Vagina (tissue), 2 donors: ENCODE results near the gene LYZ. TPM values are rescaled to one million over a fixed set of nuclear protein-coding genes. Genes with fewer than 3 reads are reported as not detected.

Source experiments
- DNase-seq, 2 donors: peaks; one replicate each; pipeline ENCODE4 v3.0.0-alpha.2; 2017; ENCODE audit errors: extremely low spot score in 2 of 2
- H3K27ac ChIP-seq: fragments of 200-600 bp; sonication (generic); one replicate; pipeline ENCODE4 v1.5.1; 2019
- H3K27me3 ChIP-seq: fragments of 200-600 bp; sonication (generic); one replicate; pipeline ENCODE4 v1.5.1; 2019
- H3K36me3 ChIP-seq, 2 donors: fragments of 200-600 bp; sonication (generic); one replicate each; pipeline ENCODE4 v1.5.1; 2017 to 2019
- H3K4me1 ChIP-seq: fragments of 200-600 bp; sonication (generic); one replicate; pipeline ENCODE4 v1.5.1; 2019
- H3K4me3 ChIP-seq, 2 donors: fragments of 200-600 bp; sonication (generic); 1 replicate in 1 of 2; 2 replicates in 1 of 2; pipeline ENCODE4 v1.5.1; 2016 to 2019
- H3K9me3 ChIP-seq: fragments of 200-600 bp; sonication (generic); one replicate; pipeline ENCODE4 v1.5.1; 2019
- POLR2A ChIP-seq, 2 donors: fragments of 450-650 bp; IDR thresholded peaks; one replicate each; pipeline ENCODE4 v1.6.1; 2017; ENCODE audit warnings: antibody characterized with exemption in 2 of 2, mild to moderate bottlenecking in 2 of 2, moderate library complexity in 2 of 2
- POLR2AphosphoS5 ChIP-seq, 2 donors: sonication (generic); formaldehyde crosslinking; IDR thresholded peaks; one replicate each; pipeline ENCODE4 v1.9.0; 2017; ENCODE audit warnings: antibody characterized with exemption in 2 of 2, mild to moderate bottlenecking in 2 of 2, low read depth in 1 of 2; ENCODE audit not compliant: insufficient read depth in 1 of 2
- intact Hi-C: fragments of 100-400 bp; cut with DNase I; formaldehyde crosslinking; loops from one replicate; pipeline ENCODE4 v1.15.1; 2023
- total RNA-seq: library from RNA; depleted of rRNA; stranded (reverse); fragments of >200 nt; gene quantifications from one replicate; pipeline ENCODE4 v1.2.3, GENCODE V29; 2016
- TF ChIP-seq, protein P1 (sequence below), 3 experiments: fragments of 450-650 bp in 2 of 3; fragments of 200-600 bp in 1 of 3; sonication (generic) in 1 of 3; IDR thresholded peaks; one replicate each; pipeline ENCODE4 v1.5.1; 2017 to 2019; ENCODE audit warnings: antibody characterized with exemption in 3 of 3, mild to moderate bottlenecking in 2 of 3, moderate library complexity in 2 of 3

The LYZ gene
- total RNA-seq, 1 donor from 2014 or later = 15.2 TPM

DNA sequence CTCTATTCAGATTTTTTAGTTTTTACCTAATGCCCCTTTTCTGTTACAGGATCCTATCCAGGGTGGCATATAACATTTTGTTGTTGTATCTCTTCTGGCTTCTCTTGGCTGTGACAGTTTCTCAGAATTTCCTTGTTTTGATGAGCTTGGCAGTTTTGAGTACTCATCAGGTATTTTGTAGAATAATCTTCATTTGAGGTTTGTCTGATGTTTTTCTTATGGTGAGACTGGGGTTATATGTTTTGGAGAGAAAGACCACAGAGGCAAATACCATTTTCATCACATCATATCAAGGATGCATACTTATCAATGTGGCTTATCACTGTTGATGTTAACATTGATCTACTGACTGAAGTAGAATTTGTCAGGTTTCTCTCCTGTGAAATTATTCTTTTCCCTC is 14.0 kb upstream of the LYZ start:
- Histone ChIP-seq H3K9me3 (no peaks in the 10 kb centered on the region), H3K36me3 (no peaks in the 10 kb centered on the region), H3K4me1 (peaks cover 6% of the 10 kb centered on the region), H3K27me3 (no peaks in the 10 kb centered on the region), H3K27ac (no peak overlapping the region), H3K4me3 (no peak overlapping the region)
- TF ChIP-seq POLR2A (IDR thresholded peaks at IDR 0.05) (no peak), POLR2AphosphoS5 (IDR thresholded peaks at IDR 0.05; ENCODE audit: insufficient read depth in 1 of 2, low read depth in 1 of 2) (no peak)
- TF ChIP-seq, protein P1, sequence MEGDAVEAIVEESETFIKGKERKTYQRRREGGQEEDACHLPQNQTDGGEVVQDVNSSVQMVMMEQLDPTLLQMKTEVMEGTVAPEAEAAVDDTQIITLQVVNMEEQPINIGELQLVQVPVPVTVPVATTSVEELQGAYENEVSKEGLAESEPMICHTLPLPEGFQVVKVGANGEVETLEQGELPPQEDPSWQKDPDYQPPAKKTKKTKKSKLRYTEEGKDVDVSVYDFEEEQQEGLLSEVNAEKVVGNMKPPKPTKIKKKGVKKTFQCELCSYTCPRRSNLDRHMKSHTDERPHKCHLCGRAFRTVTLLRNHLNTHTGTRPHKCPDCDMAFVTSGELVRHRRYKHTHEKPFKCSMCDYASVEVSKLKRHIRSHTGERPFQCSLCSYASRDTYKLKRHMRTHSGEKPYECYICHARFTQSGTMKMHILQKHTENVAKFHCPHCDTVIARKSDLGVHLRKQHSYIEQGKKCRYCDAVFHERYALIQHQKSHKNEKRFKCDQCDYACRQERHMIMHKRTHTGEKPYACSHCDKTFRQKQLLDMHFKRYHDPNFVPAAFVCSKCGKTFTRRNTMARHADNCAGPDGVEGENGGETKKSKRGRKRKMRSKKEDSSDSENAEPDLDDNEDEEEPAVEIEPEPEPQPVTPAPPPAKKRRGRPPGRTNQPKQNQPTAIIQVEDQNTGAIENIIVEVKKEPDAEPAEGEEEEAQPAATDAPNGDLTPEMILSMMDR (IDR thresholded peaks at IDR 0.05) = no peak
- DNase-seq = no peak
- intact Hi-C loops = no loop called here

DNA sequence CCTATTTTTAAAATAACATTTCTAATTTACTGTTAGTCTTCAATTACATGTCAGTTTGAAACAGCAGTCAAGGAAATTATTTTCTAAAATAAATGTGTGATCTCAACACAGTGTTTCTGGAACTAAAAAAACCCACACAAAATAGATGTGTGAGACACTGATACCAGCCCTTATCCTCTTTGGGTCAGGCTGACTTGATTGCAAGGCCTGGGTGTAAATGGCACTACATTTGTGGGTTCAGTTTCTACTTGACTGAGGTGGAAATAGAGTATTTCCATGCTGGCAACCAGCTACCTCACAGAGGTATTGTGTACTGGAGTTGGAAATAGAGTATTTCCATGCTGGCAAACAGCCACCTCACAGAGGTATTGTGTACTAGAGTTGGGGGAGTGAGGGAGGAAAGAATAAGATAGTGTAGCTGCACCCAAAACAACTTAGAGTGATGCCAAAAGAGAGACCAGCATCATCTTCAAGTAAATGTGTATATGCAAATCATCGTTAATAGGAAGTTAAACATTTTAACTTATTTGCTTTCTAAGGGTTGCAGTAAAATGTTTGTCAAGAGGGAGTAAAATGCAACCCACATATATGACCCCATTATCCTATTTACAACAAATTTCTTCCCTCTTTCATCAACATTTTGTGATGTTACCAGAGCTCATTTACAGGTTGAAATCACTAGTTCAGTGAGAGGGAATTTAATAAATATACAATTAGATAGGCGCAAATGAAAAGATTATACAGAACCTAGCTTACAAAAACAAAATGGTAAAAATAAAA is 10.7 kb upstream of the LYZ start:
- TF ChIP-seq, protein P1 (IDR thresholded peaks at IDR 0.05) = no peak
- TF ChIP-seq POLR2A (IDR thresholded peaks at IDR 0.05) = no peak
- no peak for TF ChIP-seq POLR2AphosphoS5 (IDR thresholded peaks at IDR 0.05; ENCODE audit: insufficient read depth in 1 of 2, low read depth in 1 of 2)
- Histone ChIP-seq H3K36me3 (no peaks in the 10 kb centered on the region), H3K4me1 (no peaks in the 10 kb centered on the region), H3K9me3 (no peaks in the 10 kb centered on the region), H3K4me3 (no peak overlapping the region), H3K27me3 (no peaks in the 10 kb centered on the region), H3K27ac (no peak overlapping the region)
- DNase-seq = no peak
- intact Hi-C loops = no loop called here

DNA sequence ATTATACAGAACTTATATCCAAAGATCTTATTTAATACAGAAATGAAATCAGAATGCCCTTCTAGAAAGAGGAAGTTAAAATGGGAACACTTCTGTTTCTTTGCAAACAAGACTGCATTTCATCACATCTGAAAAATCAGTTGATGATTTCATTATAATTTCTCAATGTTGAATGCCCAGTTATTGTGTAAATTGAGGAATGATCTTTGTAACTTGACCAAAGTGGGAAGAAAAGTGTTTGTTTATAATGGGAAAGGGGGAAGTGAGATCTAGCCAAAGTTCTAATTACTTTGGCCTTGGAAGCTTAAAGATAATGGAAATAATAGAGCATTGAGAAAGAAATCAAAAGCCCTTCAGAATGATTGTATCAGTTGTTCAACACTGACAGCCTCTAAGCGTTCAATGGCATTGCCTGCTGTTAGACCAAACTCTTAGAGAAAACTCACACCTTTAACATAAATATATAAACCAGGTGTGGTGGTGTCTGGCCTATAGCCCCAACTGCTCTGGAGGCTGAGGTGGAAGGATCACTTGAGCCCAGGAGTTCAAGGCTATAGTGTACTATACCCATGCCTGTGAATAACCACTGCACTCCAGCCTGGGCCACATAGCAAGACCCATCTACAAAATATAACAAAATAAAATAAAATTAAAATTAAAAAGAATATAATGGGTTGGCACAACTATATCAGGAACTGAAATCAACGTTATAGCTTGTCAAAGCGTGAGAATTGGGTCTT is 9.9 kb upstream of the LYZ start:
- Histone ChIP-seq H3K9me3 (no peaks in the 10 kb centered on the region), H3K36me3 (no peaks in the 10 kb centered on the region), H3K27me3 (no peaks in the 10 kb centered on the region), H3K4me1 (no peaks in the 10 kb centered on the region), H3K4me3 (no peak overlapping the region), H3K27ac (no peak overlapping the region)
- intact Hi-C loops = no loop called here
- DNase-seq = no peak
- TF ChIP-seq POLR2A (IDR thresholded peaks at IDR 0.05) (no peak), POLR2AphosphoS5 (IDR thresholded peaks at IDR 0.05; ENCODE audit: insufficient read depth in 1 of 2, low read depth in 1 of 2) (no peak)
- TF ChIP-seq, protein P1 (IDR thresholded peaks at IDR 0.05) = no peak

DNA sequence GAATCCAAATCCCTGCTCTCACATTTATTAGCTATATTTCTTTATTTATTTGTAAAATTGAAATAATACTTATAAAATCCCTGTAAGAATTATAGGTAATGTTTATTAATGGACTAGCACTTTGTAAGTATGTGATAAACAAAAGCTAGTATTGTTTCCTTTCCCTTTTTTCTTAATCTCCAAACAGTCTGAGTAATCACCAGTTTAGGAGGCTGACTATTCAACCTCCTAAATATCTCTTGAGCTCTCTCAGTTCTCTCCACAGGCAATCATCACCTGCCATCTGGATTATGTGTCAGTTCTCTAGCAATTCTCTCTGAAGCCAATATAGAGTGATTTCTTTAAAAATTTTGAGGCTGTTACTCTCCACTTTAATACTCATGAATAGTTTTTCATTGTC is 9.2 kb upstream of the LYZ start:
- intact Hi-C loops = no loop called here
- H3K36me3 ChIP-seq = no peaks in the 10 kb centered on the region
- H3K27ac ChIP-seq = no peak overlapping the region
- no peaks in the 10 kb centered on the region for H3K4me1 ChIP-seq
- no peak for DNase-seq
- TF ChIP-seq, protein P1 (IDR thresholded peaks at IDR 0.05) = no peak
- TF ChIP-seq POLR2A (IDR thresholded peaks at IDR 0.05) = no peak
- TF ChIP-seq POLR2AphosphoS5 (IDR thresholded peaks at IDR 0.05; ENCODE audit: insufficient read depth in 1 of 2, low read depth in 1 of 2) = no peak
- no peaks in the 10 kb centered on the region for H3K27me3 ChIP-seq
- H3K4me3 ChIP-seq = no peak overlapping the region
- no peaks in the 10 kb centered on the region for H3K9me3 ChIP-seq

DNA sequence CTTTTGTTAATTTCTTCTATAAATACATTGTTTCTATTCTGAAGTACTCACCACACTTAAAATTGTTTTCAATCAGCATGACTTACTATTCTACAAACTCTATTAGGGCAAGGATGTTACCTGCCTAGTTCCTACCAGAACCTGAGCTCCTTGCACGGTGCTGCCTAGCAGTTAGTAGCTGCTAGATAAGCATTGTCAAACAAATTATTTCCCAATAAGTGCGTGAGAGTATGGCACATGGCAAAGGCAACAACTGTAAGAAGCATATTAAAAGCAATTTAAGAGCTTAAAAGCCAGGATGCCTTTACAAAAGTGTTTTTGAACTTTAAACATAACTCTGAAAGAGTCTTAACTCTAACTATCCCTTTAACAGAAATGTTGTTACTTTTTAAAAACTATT is 8.2 kb upstream of the LYZ start:
- no peak for DNase-seq
- Histone ChIP-seq H3K27ac (no peak overlapping the region), H3K9me3 (no peaks in the 10 kb centered on the region), H3K4me1 (no peaks in the 10 kb centered on the region), H3K27me3 (no peaks in the 10 kb centered on the region), H3K4me3 (no peak overlapping the region), H3K36me3 (no peaks in the 10 kb centered on the region)
- TF ChIP-seq, protein P1 (IDR thresholded peaks at IDR 0.05) = no peak
- TF ChIP-seq POLR2AphosphoS5 (IDR thresholded peaks at IDR 0.05; ENCODE audit: insufficient read depth in 1 of 2, low read depth in 1 of 2) (no peak), POLR2A (IDR thresholded peaks at IDR 0.05) (no peak)
- intact Hi-C loops = no loop called here
